Activated CD8-positive, alpha-beta memory T cell treated with anti-CD3 and anti-CD28 coated beads, Interleukin-2, amount 50 U/mL, for 24 hours (primary cell): Measurements from ENCODE around the gene PALMD.

ENCODE experiments used
- DNase-seq: peaks from one replicate; pipeline ENCODE4 v3.0.0-alpha.2; 2020; ENCODE audit errors: extremely low read depth

PALMD gene

GRCh38 chr1:99645699-99646531, at the start of gene PALMD:
Gene PALMD, plus strand, starts transcription at chr1:99646113. Its CDS starts 205 bp downstream, at chr1:99646318.
- DNase-seq, result no peak

GRCh38 chr1:99598738-99599411, 47.0 kb upstream of the PALMD start:
- no peak for DNase-seq

- no peak for DNase-seq
Measured at GRCh38 chr1:99599678-99600175, 46.2 kb upstream of the PALMD start.

- no peak for DNase-seq
Measured at GRCh38 chr1:99600782-99601181, 45.1 kb upstream of the PALMD start.

GRCh38 chr1:99601208-99601607, 44.7 kb upstream of the PALMD start:
- DNase-seq, result no peak

- DNase-seq, result no peak
Measured at GRCh38 chr1:99601709-99602403, 44.1 kb upstream of the PALMD start.

- DNase-seq, result no peak
Measured at GRCh38 chr1:99602404-99602969, 43.4 kb upstream of the PALMD start.

- no peak for DNase-seq
Measured at GRCh38 chr1:99603699-99604560, 42.0 kb upstream of the PALMD start.

GRCh38 chr1:99606306-99606705, 39.6 kb upstream of the PALMD start:
- DNase-seq, result no peak

- no peak for DNase-seq
Measured at GRCh38 chr1:99607590-99607989, 38.3 kb upstream of the PALMD start.

- DNase-seq, result no peak
Measured at GRCh38 chr1:99608058-99608457, 37.9 kb upstream of the PALMD start.

- DNase-seq, result no peak
Measured at GRCh38 chr1:99613716-99614115, 32.2 kb upstream of the PALMD start.

GRCh38 chr1:99614728-99615127, 31.2 kb upstream of the PALMD start:
- no peak for DNase-seq

- no peak for DNase-seq
Measured at GRCh38 chr1:99619583-99619982, 26.3 kb upstream of the PALMD start.

- DNase-seq, result no peak
Measured at GRCh38 chr1:99621340-99621901, 24.5 kb upstream of the PALMD start.

GRCh38 chr1:99622702-99623347, 23.1 kb upstream of the PALMD start:
- DNase-seq, result no peak

- no peak for DNase-seq
Measured at GRCh38 chr1:99623554-99623953, 22.4 kb upstream of the PALMD start.

GRCh38 chr1:99627615-99628014, 18.3 kb upstream of the PALMD start:
- DNase-seq, result no peak

- no peak for DNase-seq
Measured at GRCh38 chr1:99629164-99629563, 16.7 kb upstream of the PALMD start.

- DNase-seq, result no peak
Measured at GRCh38 chr1:99634971-99635624, 10.8 kb upstream of the PALMD start.
